Measurements from ENCODE around the gene ANKRD60.

ANKRD60 gene

GRCh38 chr20:58175425-58175824 lies 53.0 kb downstream of the ANKRD60 start:
- no peak overlapping the region for H3K27ac ChIP-seq (ENCODE audit: low read length)
- no peak overlapping the region for H3K4me2 ChIP-seq (ENCODE audit: low read length)
- peaks cover 10% of the 10 kb centered on the region for H3K4me1 ChIP-seq (ENCODE audit: low read length)
- no peaks in the 10 kb centered on the region for H3K9me3 ChIP-seq (ENCODE audit: insufficient read depth, low read length)
- no peak overlapping the region for H3K4me3 ChIP-seq (ENCODE audit: low read length)
- no peak overlapping the region for H2AFZ ChIP-seq (ENCODE audit: low read depth, low read length)
- TF ChIP-seq CTCF (IDR thresholded peaks at IDR 0.05; ENCODE audit: low read depth, low read length) (no peak), EZH2phosphoT487 (IDR thresholded peaks at IDR 0.05; ENCODE audit: low read depth) (no peak)
- H3K36me3 ChIP-seq (replicated peaks; ENCODE audit: low read depth, low read length), result no peaks in the 10 kb centered on the region
- H4K20me1 ChIP-seq (ENCODE audit: insufficient read depth, low read length), result no peaks in the 10 kb centered on the region
- no peak overlapping the region for H3K9ac ChIP-seq (ENCODE audit: low read length)
- H3K79me2 ChIP-seq (ENCODE audit: low read length), result no peaks in the 10 kb centered on the region
- peaks cover 34% of the 10 kb centered on the region for H3K27me3 ChIP-seq (ENCODE audit: low read depth, low read length)

- Histone ChIP-seq H3K9ac (ENCODE audit: low read length) (no peak overlapping the region), H4K20me1 (ENCODE audit: insufficient read depth, low read length) (no peaks in the 10 kb centered on the region), H3K4me1 (ENCODE audit: low read length) (peaks cover 7% of the 10 kb centered on the region), H3K9me3 (ENCODE audit: insufficient read depth, low read length) (no peaks in the 10 kb centered on the region), H3K4me3 (ENCODE audit: low read length) (no peak overlapping the region), H3K4me2 (ENCODE audit: low read length) (no peak overlapping the region), H3K27ac (ENCODE audit: low read length) (no peak overlapping the region), H3K27me3 (ENCODE audit: low read depth, low read length) (peaks cover 32% of the 10 kb centered on the region), H3K79me2 (ENCODE audit: low read length) (no peaks in the 10 kb centered on the region), H3K36me3 (replicated peaks; ENCODE audit: low read depth, low read length) (no peaks in the 10 kb centered on the region), H2AFZ (ENCODE audit: low read depth, low read length) (no peak overlapping the region)
- no peak for TF ChIP-seq EZH2phosphoT487 (IDR thresholded peaks at IDR 0.05; ENCODE audit: low read depth)
- no peak for TF ChIP-seq CTCF (IDR thresholded peaks at IDR 0.05; ENCODE audit: low read depth, low read length)
These were observed 53.7 kb downstream of the ANKRD60 start for GRCh38 chr20:58174708-58175280.

- no peaks in the 10 kb centered on the region for H3K9me3 ChIP-seq (ENCODE audit: insufficient read depth, low read length)
- H3K27me3 ChIP-seq (ENCODE audit: low read depth, low read length), result peaks cover 37% of the 10 kb centered on the region
- H3K79me2 ChIP-seq (ENCODE audit: low read length), result no peaks in the 10 kb centered on the region
- peaks cover 2% of the 10 kb centered on the region for H3K4me1 ChIP-seq (ENCODE audit: low read length)
- H3K4me3 ChIP-seq (ENCODE audit: low read length), result no peak overlapping the region
- no peak overlapping the region for H3K27ac ChIP-seq (ENCODE audit: low read length)
- no peaks in the 10 kb centered on the region for H3K36me3 ChIP-seq (replicated peaks; ENCODE audit: low read depth, low read length)
- H3K4me2 ChIP-seq (ENCODE audit: low read length), result no peak overlapping the region
- H2AFZ ChIP-seq (ENCODE audit: low read depth, low read length), result no peak overlapping the region
- H3K9ac ChIP-seq (ENCODE audit: low read length), result no peak overlapping the region
- no peak for TF ChIP-seq EZH2phosphoT487 (IDR thresholded peaks at IDR 0.05; ENCODE audit: low read depth)
- no peaks in the 10 kb centered on the region for H4K20me1 ChIP-seq (ENCODE audit: insufficient read depth, low read length)
These were observed 54.3 kb downstream of the ANKRD60 start for GRCh38 chr20:58173930-58174707.

GRCh38 chr20:58173091-58173490 lies 55.4 kb downstream of the ANKRD60 start:
- Histone ChIP-seq H3K4me2 (ENCODE audit: low read length) (no peak overlapping the region), H4K20me1 (ENCODE audit: insufficient read depth, low read length) (no peaks in the 10 kb centered on the region), H3K4me3 (ENCODE audit: low read length) (no peak overlapping the region), H3K9me3 (ENCODE audit: insufficient read depth, low read length) (no peaks in the 10 kb centered on the region), H3K36me3 (replicated peaks; ENCODE audit: low read depth, low read length) (no peaks in the 10 kb centered on the region), H3K27ac (ENCODE audit: low read length) (no peak overlapping the region), H3K9ac (ENCODE audit: low read length) (no peak overlapping the region), H3K79me2 (ENCODE audit: low read length) (no peaks in the 10 kb centered on the region), H3K27me3 (ENCODE audit: low read depth, low read length) (peaks cover 38% of the 10 kb centered on the region), H2AFZ (ENCODE audit: low read depth, low read length) (no peak overlapping the region), H3K4me1 (ENCODE audit: low read length) (no peaks in the 10 kb centered on the region)
- TF ChIP-seq EZH2phosphoT487 (IDR thresholded peaks at IDR 0.05; ENCODE audit: low read depth) (no peak), CTCF (IDR thresholded peaks at IDR 0.05; ENCODE audit: low read depth, low read length) (no peak)

Measured in OCI-LY3 (cell line).